ENCODE measurements around the gene RBCK1. TPM values are rescaled to one million over a fixed set of nuclear protein-coding genes. Genes with fewer than 3 reads are reported as not detected.

RBCK1 gene
- total and polyA plus RNA-seq, 2 of the 4 experiments (the other 2 are of a cell fraction), result 29.9 to 84.2 TPM

- TF ChIP-seq CHD1 (IDR thresholded peaks at IDR 0.05; ENCODE audit: low read depth, low read length), result no peak
- no peak for TF ChIP-seq RAD21 (IDR thresholded peaks at IDR 0.05; ENCODE audit: low read length)
Observed at GRCh38 chr20:382291-383115, 25.6 kb upstream of the RBCK1 start (continued).

DNA sequence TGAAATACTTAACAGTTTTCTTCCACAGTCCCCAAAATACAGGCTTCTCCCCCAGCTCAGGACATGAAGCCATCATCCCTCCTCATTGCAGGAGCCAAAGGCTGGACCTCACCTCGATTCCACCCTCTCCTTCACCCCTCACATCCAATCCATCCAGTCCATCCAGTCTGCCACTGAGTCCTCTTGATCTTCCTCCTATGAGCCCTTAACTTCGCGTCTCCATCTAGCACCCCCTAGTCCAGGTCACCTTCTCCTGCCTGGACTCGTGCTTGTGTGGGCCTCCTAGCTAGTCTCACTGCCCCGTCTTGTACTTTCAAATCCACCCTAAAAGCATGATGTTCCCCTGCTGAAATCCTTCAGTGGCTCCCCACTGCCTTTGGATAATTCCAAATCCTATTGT is 24.2 kb upstream of the RBCK1 start:
- DNase-seq (no peak), ATAC-seq (ENCODE audit: low read depth) (no peak)
- Histone ChIP-seq H3K27me3 (ENCODE audit: control insufficient read depth, insufficient read depth, low read length) (no peaks in the 10 kb centered on the region), H3K14ac (replicated peaks; ENCODE audit: low read depth, low read length) (no peak overlapping the region), H2BK120ac (ENCODE audit: low read depth, low read length) (no peak overlapping the region), H3K4ac (ENCODE audit: low read depth, low read length) (no peak overlapping the region), H3K4me3 (ENCODE audit: insufficient read depth, low read depth, low read length) (no peak overlapping the region), H3K56ac (ENCODE audit: extremely low read depth, insufficient read depth, low read length) (no peak overlapping the region), H3K27ac (ENCODE audit: insufficient read depth, low read length) (no peak overlapping the region), H3K4me2 (ENCODE audit: low read depth, low read length) (no peak overlapping the region), H2BK20ac (ENCODE audit: low read depth, low read length) (no peak overlapping the region), H4K8ac (ENCODE audit: low read depth in 2 of 2, low read length in 2 of 2) (no peak overlapping the region), H4K20me1 (ENCODE audit: insufficient read depth, low read length) (peaks cover 57% of the 10 kb centered on the region), H3K4me1 (ENCODE audit: control insufficient read depth, insufficient read depth, low read length) (peaks cover 5% of the 10 kb centered on the region), H2AK9ac (replicated peaks; ENCODE audit: low read depth, low read length, poor library complexity) (no peak overlapping the region), H3K36me3 (ENCODE audit: control insufficient read depth, insufficient read depth, low read length) (peaks cover 15% of the 10 kb centered on the region), H2AFZ (replicated peaks; ENCODE audit: low read length, poor library complexity) (no peak overlapping the region), H3K18ac (ENCODE audit: low read depth, low read length) (no peak overlapping the region), H2BK15ac (ENCODE audit: low read depth, low read length) (no peak overlapping the region), H3K9me3 (ENCODE audit: control insufficient read depth, insufficient read depth, low read length) (no peaks in the 10 kb centered on the region), H3K23ac (ENCODE audit: low read depth, low read length) (no peak overlapping the region), H3K79me1 (ENCODE audit: low read depth in 1 of 2, low read length in 2 of 2) (peaks cover 17 to 71% of the 10 kb centered on the region in 2 experiments), H2BK5ac (ENCODE audit: low read depth, low read length, poor library complexity, severe bottlenecking) (no peak overlapping the region), H4K5ac (ENCODE audit: low read depth, low read length) (no peak overlapping the region), H3K9ac (ENCODE audit: low read depth, low read length) (no peak overlapping the region), H2AK5ac (ENCODE audit: low read depth, low read length) (no peak overlapping the region), H3K9me1 (ENCODE audit: insufficient read depth, low read length) (peaks cover 19% of the 10 kb centered on the region), H4K91ac (ENCODE audit: insufficient read depth, low read depth, low read length) (no peak overlapping the region)
- dilution Hi-C loops (cut with HindIII; ENCODE audit: low sequenced_read_pairs, unreplicated experiment), result no loop called here
- intact Hi-C loops (cut with micrococcal nuclease), result no loop called here
- in situ Hi-C loops (cut with MboI; ENCODE audit: low sequenced_read_pairs), result no loop called here
- BruUV-seq (replicated peaks), result no TSS peak
- POLR2A ChIA-PET (ENCODE audit: unreplicated experiment), result no interaction called here
- CTCF ChIA-PET, result no interaction called here
- 40% methylated on average over 2 of the region's 5 CpGs; no CpG with 5 or more reads in 1 of the 2 experiments for WGBS, 2 experiments (ENCODE audit: extremely low coverage in 2 of 2, insufficient read length in 1 of 2)
- TF ChIP-seq MAFK (IDR thresholded peaks at IDR 0.05; ENCODE audit: low read depth, low read length) (no peak), RFX5 (IDR thresholded peaks at IDR 0.05; ENCODE audit: low read depth, low read length) (no peak), POLR2A (IDR thresholded peaks at IDR 0.05; ENCODE audit: low read depth, low read length) (no peak), CEBPB (IDR thresholded peaks at IDR 0.05; ENCODE audit: low read depth, low read length) (no peak), CHD1 (IDR thresholded peaks at IDR 0.05; ENCODE audit: low read depth, low read length) (no peak), RCOR1 (IDR thresholded peaks at IDR 0.05; ENCODE audit: insufficient replicate concordance, low read length) (no peak), FOS (IDR thresholded peaks at IDR 0.05; ENCODE audit: low read depth, low read length) (no peak), USF2 (IDR thresholded peaks at IDR 0.05; ENCODE audit: low read depth, low read length) (no peak), RAD21 (IDR thresholded peaks at IDR 0.05; ENCODE audit: low read length) (no peak), BHLHE40 (IDR thresholded peaks at IDR 0.05; ENCODE audit: low read depth, low read length) (no peak), SMC3 (IDR thresholded peaks at IDR 0.05; ENCODE audit: low read depth, low read length) (no peak)
- TF ChIP-seq, protein P1, sequence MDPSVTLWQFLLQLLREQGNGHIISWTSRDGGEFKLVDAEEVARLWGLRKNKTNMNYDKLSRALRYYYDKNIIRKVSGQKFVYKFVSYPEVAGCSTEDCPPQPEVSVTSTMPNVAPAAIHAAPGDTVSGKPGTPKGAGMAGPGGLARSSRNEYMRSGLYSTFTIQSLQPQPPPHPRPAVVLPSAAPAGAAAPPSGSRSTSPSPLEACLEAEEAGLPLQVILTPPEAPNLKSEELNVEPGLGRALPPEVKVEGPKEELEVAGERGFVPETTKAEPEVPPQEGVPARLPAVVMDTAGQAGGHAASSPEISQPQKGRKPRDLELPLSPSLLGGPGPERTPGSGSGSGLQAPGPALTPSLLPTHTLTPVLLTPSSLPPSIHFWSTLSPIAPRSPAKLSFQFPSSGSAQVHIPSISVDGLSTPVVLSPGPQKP (IDR thresholded peaks at IDR 0.05; ENCODE audit: borderline replicate concordance, low read depth, low read length), result no peak
- TF ChIP-seq, protein P2, sequence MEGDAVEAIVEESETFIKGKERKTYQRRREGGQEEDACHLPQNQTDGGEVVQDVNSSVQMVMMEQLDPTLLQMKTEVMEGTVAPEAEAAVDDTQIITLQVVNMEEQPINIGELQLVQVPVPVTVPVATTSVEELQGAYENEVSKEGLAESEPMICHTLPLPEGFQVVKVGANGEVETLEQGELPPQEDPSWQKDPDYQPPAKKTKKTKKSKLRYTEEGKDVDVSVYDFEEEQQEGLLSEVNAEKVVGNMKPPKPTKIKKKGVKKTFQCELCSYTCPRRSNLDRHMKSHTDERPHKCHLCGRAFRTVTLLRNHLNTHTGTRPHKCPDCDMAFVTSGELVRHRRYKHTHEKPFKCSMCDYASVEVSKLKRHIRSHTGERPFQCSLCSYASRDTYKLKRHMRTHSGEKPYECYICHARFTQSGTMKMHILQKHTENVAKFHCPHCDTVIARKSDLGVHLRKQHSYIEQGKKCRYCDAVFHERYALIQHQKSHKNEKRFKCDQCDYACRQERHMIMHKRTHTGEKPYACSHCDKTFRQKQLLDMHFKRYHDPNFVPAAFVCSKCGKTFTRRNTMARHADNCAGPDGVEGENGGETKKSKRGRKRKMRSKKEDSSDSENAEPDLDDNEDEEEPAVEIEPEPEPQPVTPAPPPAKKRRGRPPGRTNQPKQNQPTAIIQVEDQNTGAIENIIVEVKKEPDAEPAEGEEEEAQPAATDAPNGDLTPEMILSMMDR (conservative IDR thresholded peaks at IDR 0.05; ENCODE audit: low read depth, low read length), result no peak

Data from IMR-90 (cell line).